Measurements from ENCODE around the gene LCT.

Gene LCT

DNA sequence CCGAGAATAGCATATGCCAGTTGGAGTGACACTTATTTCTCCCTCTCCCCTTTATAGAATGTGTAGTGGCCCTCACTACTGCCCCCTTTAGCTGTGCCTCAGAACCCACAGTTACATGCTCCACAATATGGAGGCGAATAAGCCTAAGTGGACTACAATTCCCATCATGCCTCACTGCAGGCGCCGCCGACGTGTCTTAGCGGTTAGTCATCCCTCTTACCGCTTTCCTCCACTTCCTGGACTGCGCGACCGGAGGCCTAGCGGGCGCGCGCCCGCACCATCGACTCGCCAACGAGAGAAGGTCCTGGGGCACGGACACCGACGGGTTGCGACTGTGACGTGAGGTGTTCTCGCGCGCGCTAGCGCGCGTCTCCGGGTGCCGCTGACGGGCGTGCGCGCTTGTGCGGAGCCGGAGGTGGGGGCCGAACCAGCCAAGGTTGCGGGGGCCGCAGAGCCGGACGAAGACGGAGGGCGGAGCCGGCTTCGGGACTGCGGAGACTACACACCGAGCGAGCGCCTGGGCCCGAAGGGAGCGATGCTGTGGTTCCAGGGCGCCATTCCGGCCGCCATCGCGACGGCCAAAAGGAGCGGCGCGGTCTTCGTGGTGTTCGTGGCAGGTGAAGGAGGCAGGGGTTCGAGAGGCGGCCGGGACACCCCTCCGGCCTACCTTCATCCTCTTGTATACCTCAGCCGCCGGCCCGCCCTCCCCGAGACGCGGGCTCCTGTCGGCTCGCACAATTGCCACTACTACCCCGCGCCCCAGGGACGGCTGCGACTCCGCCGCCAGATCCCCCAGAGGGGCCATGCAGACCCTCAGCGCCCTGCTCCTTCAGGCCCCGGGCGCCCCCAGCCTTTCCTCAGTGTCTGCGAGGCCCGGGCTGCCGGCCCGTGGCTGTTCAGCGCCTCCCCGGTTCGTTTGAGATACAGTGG, 95.3 kb downstream of the LCT start, which contains the start of gene UBXN4 (continued):
- TF ChIP-seq ZNF596 (tag by site-specific recombination; IDR thresholded peaks at IDR 0.05) = no peak
- 0 out of 2 replicates have a peak, but pooled peaks have one; percentile 19 for TF ChIP-seq KLF8 (tag by site-specific recombination; IDR thresholded peaks at IDR 0.05)
- TF ChIP-seq, protein P1, sequence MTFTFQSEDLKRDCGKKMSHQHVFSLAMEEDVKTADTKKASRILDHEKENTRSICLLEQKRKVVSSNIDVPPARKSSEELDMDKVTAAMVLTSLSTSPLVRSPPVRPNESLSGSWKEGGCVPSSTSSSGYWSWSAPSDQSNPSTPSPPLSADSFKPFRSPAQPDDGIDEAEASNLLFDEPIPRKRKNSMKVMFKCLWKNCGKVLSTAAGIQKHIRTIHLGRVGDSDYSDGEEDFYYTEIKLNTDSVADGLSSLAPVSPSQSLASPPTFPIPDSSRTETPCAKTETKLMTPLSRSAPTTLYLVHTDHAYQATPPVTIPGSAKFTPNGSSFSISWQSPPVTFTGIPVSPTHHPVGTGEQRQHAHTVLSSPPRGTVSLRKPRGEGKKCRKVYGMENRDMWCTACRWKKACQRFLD (tag by site-specific recombination; IDR thresholded peaks at IDR 0.05) = no peak
- TF ChIP-seq TRIM28 (IDR thresholded peaks at IDR 0.05; ENCODE audit: borderline replicate concordance, low read length) = peak; percentile 92
- no peak for TF ChIP-seq ZNF558 (tag by site-specific recombination; IDR thresholded peaks at IDR 0.05)
- TF ChIP-seq, protein P2, sequence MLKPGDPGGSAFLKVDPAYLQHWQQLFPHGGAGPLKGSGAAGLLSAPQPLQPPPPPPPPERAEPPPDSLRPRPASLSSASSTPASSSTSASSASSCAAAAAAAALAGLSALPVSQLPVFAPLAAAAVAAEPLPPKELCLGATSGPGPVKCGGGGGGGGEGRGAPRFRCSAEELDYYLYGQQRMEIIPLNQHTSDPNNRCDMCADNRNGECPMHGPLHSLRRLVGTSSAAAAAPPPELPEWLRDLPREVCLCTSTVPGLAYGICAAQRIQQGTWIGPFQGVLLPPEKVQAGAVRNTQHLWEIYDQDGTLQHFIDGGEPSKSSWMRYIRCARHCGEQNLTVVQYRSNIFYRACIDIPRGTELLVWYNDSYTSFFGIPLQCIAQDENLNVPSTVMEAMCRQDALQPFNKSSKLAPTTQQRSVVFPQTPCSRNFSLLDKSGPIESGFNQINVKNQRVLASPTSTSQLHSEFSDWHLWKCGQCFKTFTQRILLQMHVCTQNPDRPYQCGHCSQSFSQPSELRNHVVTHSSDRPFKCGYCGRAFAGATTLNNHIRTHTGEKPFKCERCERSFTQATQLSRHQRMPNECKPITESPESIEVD (tag by site-specific recombination; IDR thresholded peaks at IDR 0.05) = no peak
- peak; percentile 72 for TF ChIP-seq YY1 (tag by site-specific recombination; IDR thresholded peaks at IDR 0.05)
- TF ChIP-seq ZNF768 (tag by site-specific recombination; IDR thresholded peaks at IDR 0.05) = no peak
- no peak; the same call in 1 of the 2 replicates for TF ChIP-seq REPIN1 (tag by site-specific recombination; IDR thresholded peaks at IDR 0.05; ENCODE audit: low read depth)
- TF ChIP-seq, protein P3, sequence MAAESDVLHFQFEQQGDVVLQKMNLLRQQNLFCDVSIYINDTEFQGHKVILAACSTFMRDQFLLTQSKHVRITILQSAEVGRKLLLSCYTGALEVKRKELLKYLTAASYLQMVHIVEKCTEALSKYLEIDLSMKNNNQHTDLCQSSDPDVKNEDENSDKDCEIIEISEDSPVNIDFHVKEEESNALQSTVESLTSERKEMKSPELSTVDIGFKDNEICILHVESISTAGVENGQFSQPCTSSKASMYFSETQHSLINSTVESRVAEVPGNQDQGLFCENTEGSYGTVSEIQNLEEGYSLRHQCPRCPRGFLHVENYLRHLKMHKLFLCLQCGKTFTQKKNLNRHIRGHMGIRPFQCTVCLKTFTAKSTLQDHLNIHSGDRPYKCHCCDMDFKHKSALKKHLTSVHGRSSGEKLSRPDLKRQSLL (tag by site-specific recombination; IDR thresholded peaks at IDR 0.05) = no peak
- no peak for TF ChIP-seq EGR2 (tag by site-specific recombination; IDR thresholded peaks at IDR 0.05; ENCODE audit: low read depth)
- no peak for TF ChIP-seq ZNF175 (tag by site-specific recombination; IDR thresholded peaks at IDR 0.05)
- TF ChIP-seq, protein P4, sequence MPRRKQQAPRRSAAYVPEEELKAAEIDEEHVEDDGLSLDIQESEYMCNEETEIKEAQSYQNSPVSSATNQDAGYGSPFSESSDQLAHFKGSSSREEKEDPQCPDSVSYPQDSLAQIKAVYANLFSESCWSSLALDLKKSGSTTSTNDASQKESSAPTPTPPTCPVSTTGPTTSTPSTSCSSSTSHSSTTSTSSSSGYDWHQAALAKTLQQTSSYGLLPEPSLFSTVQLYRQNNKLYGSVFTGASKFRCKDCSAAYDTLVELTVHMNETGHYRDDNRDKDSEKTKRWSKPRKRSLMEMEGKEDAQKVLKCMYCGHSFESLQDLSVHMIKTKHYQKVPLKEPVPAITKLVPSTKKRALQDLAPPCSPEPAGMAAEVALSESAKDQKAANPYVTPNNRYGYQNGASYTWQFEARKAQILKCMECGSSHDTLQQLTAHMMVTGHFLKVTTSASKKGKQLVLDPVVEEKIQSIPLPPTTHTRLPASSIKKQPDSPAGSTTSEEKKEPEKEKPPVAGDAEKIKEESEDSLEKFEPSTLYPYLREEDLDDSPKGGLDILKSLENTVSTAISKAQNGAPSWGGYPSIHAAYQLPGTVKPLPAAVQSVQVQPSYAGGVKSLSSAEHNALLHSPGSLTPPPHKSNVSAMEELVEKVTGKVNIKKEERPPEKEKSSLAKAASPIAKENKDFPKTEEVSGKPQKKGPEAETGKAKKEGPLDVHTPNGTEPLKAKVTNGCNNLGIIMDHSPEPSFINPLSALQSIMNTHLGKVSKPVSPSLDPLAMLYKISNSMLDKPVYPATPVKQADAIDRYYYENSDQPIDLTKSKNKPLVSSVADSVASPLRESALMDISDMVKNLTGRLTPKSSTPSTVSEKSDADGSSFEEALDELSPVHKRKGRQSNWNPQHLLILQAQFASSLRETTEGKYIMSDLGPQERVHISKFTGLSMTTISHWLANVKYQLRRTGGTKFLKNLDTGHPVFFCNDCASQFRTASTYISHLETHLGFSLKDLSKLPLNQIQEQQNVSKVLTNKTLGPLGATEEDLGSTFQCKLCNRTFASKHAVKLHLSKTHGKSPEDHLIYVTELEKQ (tag by site-specific recombination; IDR thresholded peaks at IDR 0.05; ENCODE audit: borderline replicate concordance) = no peak
- TF ChIP-seq, protein P5, sequence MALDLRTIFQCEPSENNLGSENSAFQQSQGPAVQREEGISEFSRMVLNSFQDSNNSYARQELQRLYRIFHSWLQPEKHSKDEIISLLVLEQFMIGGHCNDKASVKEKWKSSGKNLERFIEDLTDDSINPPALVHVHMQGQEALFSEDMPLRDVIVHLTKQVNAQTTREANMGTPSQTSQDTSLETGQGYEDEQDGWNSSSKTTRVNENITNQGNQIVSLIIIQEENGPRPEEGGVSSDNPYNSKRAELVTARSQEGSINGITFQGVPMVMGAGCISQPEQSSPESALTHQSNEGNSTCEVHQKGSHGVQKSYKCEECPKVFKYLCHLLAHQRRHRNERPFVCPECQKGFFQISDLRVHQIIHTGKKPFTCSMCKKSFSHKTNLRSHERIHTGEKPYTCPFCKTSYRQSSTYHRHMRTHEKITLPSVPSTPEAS (tag by site-specific recombination; IDR thresholded peaks at IDR 0.05) = no peak
- TF ChIP-seq ZNF10 (tag by site-specific recombination; IDR thresholded peaks at IDR 0.05) = peak; percentile 56; the same call in 1 of the 2 replicates
- TF ChIP-seq ZNF2 (tag by site-specific recombination; IDR thresholded peaks at IDR 0.05) = no peak
- TF ChIP-seq, protein P6, sequence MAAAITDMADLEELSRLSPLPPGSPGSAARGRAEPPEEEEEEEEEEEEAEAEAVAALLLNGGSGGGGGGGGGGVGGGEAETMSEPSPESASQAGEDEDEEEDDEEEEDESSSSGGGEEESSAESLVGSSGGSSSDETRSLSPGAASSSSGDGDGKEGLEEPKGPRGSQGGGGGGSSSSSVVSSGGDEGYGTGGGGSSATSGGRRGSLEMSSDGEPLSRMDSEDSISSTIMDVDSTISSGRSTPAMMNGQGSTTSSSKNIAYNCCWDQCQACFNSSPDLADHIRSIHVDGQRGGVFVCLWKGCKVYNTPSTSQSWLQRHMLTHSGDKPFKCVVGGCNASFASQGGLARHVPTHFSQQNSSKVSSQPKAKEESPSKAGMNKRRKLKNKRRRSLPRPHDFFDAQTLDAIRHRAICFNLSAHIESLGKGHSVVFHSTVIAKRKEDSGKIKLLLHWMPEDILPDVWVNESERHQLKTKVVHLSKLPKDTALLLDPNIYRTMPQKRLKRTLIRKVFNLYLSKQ (tag by site-specific recombination; IDR thresholded peaks at IDR 0.05; ENCODE audit: borderline replicate concordance) = no peak
- TF ChIP-seq ZNF426 (tag by site-specific recombination; IDR thresholded peaks at IDR 0.05) = no peak
- no peak for TF ChIP-seq ZNF585B (tag by site-specific recombination; IDR thresholded peaks at IDR 0.05)
- TF ChIP-seq, protein P7, sequence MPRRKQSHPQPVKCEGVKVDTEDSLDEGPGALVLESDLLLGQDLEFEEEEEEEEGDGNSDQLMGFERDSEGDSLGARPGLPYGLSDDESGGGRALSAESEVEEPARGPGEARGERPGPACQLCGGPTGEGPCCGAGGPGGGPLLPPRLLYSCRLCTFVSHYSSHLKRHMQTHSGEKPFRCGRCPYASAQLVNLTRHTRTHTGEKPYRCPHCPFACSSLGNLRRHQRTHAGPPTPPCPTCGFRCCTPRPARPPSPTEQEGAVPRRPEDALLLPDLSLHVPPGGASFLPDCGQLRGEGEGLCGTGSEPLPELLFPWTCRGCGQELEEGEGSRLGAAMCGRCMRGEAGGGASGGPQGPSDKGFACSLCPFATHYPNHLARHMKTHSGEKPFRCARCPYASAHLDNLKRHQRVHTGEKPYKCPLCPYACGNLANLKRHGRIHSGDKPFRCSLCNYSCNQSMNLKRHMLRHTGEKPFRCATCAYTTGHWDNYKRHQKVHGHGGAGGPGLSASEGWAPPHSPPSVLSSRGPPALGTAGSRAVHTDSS (tag by site-specific recombination; IDR thresholded peaks at IDR 0.05) = no peak
- no peak for TF ChIP-seq ZNF843 (tag by site-specific recombination; IDR thresholded peaks at IDR 0.05)
- TF ChIP-seq TCF7L2 (IDR thresholded peaks at IDR 0.05; ENCODE audit: borderline replicate concordance, low read depth, low read length) = no peak
- no peak for TF ChIP-seq HOXA7 (CRISPR knock-in tag; IDR thresholded peaks at IDR 0.05; ENCODE audit: borderline replicate concordance)
- TF ChIP-seq, protein P8, sequence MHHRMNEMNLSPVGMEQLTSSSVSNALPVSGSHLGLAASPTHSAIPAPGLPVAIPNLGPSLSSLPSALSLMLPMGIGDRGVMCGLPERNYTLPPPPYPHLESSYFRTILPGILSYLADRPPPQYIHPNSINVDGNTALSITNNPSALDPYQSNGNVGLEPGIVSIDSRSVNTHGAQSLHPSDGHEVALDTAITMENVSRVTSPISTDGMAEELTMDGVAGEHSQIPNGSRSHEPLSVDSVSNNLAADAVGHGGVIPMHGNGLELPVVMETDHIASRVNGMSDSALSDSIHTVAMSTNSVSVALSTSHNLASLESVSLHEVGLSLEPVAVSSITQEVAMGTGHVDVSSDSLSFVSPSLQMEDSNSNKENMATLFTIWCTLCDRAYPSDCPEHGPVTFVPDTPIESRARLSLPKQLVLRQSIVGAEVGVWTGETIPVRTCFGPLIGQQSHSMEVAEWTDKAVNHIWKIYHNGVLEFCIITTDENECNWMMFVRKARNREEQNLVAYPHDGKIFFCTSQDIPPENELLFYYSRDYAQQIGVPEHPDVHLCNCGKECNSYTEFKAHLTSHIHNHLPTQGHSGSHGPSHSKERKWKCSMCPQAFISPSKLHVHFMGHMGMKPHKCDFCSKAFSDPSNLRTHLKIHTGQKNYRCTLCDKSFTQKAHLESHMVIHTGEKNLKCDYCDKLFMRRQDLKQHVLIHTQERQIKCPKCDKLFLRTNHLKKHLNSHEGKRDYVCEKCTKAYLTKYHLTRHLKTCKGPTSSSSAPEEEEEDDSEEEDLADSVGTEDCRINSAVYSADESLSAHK (tag by site-specific recombination; IDR thresholded peaks at IDR 0.05) = no peak
